H7 (cell line): ENCODE results near the gene CLCF1. TPM values are rescaled to one million over a fixed set of nuclear protein-coding genes. Genes with fewer than 3 reads are reported as not detected.
A peak's percentile ranks its signal among the peaks of the same experiment; 100 is the strongest.

ENCODE experiments used
- DNase-seq: peaks from one replicate; pipeline ENCODE4 v3.0.0; 2012
- H3K27me3 ChIP-seq: 2 replicates; pipeline ENCODE4 v1.6.0; 2011; ENCODE audit warnings: mild to moderate bottlenecking, low read length; ENCODE audit not compliant: control insufficient read depth, insufficient read depth
- H3K36me3 ChIP-seq: replicated peaks from 2 replicates; pipeline ENCODE4 v1.5.1; 2011; ENCODE audit warnings: low read length; ENCODE audit not compliant: control insufficient read depth, insufficient read depth
- H3K4me3 ChIP-seq: 2 replicates; pipeline ENCODE4 v1.5.1; 2011; ENCODE audit warnings: low read depth, mild to moderate bottlenecking, control low read depth, low read length, moderate library complexity; ENCODE audit not compliant: insufficient read depth
- total RNA-seq: library from RNA; depleted of rRNA; stranded (reverse); fragments of >200 nt; shearing (Covaris generic); gene quantifications from 2 replicates; pipeline ENCODE4 v1.2.3, GENCODE V29; 2014; rRNA removed

The CLCF1 gene
- total RNA-seq: 3.7 and 4.4 TPM in 2 replicates

- peak; percentile 95 for DNase-seq
- peaks cover 34% of the 10 kb centered on the region for H3K27me3 ChIP-seq
- peak within 1 kb of the TSS; percentile 62 for H3K4me3 ChIP-seq
- no peaks in the 10 kb centered on the region for H3K36me3 ChIP-seq
Observed at GRCh38 chr11:67372993-67373647, at the start of gene CLCF1. TSS of gene CLCF1 (minus strand) at chr11:67373598. CDS start at chr11:67373539, 59 bp downstream.

- H3K4me3 ChIP-seq: no peak overlapping the region
- peaks cover 7% of the 10 kb centered on the region for H3K27me3 ChIP-seq
- DNase-seq: peak; percentile 74
- H3K36me3 ChIP-seq: no peaks in the 10 kb centered on the region
Observed at GRCh38 chr11:67422891-67423290, 49.5 kb upstream of the CLCF1 start.

- Histone ChIP-seq H3K27me3 (peaks cover 7% of the 10 kb centered on the region), H3K4me3 (peak overlapping the region; percentile 25; the same call in 1 of the 2 replicates), H3K36me3 (no peaks in the 10 kb centered on the region)
- DNase-seq: no peak
Observed at GRCh38 chr11:67421430-67422031, 48.1 kb upstream of the CLCF1 start.

GRCh38 chr11:67420646-67421429 is 47.4 kb upstream of the CLCF1 start:
- Histone ChIP-seq H3K4me3 (peak overlapping the region; percentile 44), H3K36me3 (no peaks in the 10 kb centered on the region), H3K27me3 (peaks cover 9% of the 10 kb centered on the region)
- DNase-seq: peak; percentile 100

- H3K4me3 ChIP-seq: peak overlapping the region; percentile 44
- H3K27me3 ChIP-seq: peaks cover 10% of the 10 kb centered on the region
- no peaks in the 10 kb centered on the region for H3K36me3 ChIP-seq
- DNase-seq: no peak
Observed at GRCh38 chr11:67420147-67420645, 46.8 kb upstream of the CLCF1 start.

GRCh38 chr11:67419325-67420049 is 46.1 kb upstream of the CLCF1 start:
- no peak for DNase-seq
- no peak overlapping the region for H3K4me3 ChIP-seq

GRCh38 chr11:67418476-67419281 is 45.3 kb upstream of the CLCF1 start:
- no peaks in the 10 kb centered on the region for H3K36me3 ChIP-seq
- H3K4me3 ChIP-seq: no peak overlapping the region
- peaks cover 15% of the 10 kb centered on the region for H3K27me3 ChIP-seq
- DNase-seq: no peak

More at GRCh38 chr11:67419325-67420049, 46.1 kb upstream of the CLCF1 start:
- Histone ChIP-seq H3K27me3 (peaks cover 15% of the 10 kb centered on the region), H3K36me3 (no peaks in the 10 kb centered on the region)

GRCh38 chr11:67417425-67417824 is 44.0 kb upstream of the CLCF1 start:
- Histone ChIP-seq H3K36me3 (no peaks in the 10 kb centered on the region), H3K27me3 (peaks cover 15% of the 10 kb centered on the region), H3K4me3 (no peak overlapping the region)
- DNase-seq: no peak

GRCh38 chr11:67416416-67417335 is 43.3 kb upstream of the CLCF1 start:
- Histone ChIP-seq H3K27me3 (peaks cover 20% of the 10 kb centered on the region), H3K4me3 (no peak overlapping the region)

GRCh38 chr11:67415501-67416304 is 42.3 kb upstream of the CLCF1 start, which contains the start of gene CARNS1:
TSS of gene CARNS1 (plus strand) at chr11:67415678. CDS start at chr11:67416200, 522 bp downstream.
- peaks cover 20% of the 10 kb centered on the region for H3K27me3 ChIP-seq
- no peaks in the 10 kb centered on the region for H3K36me3 ChIP-seq
- peak; percentile 90 for DNase-seq
- peak within 1 kb of the TSS; percentile 30 for H3K4me3 ChIP-seq

More at GRCh38 chr11:67416416-67417335, 43.3 kb upstream of the CLCF1 start:
- H3K36me3 ChIP-seq: no peaks in the 10 kb centered on the region
- no peak for DNase-seq

- peaks cover 13% of the 10 kb centered on the region for H3K27me3 ChIP-seq
- no peak overlapping the region for H3K4me3 ChIP-seq
- no peak for DNase-seq
- no peaks in the 10 kb centered on the region for H3K36me3 ChIP-seq
Observed at GRCh38 chr11:67413266-67413849, 40.0 kb upstream of the CLCF1 start.
